HG02970 (cell line): ENCODE results near the gene TXNDC17.
"Not testable (repeated sequence)": the region's sequence is repeated elsewhere in the genome, so short reads cannot be mapped to it uniquely, and the experiment has no call there.

Experiments
- ATAC-seq: cut with Tn5 transposase; IDR thresholded peaks from one replicate; pipeline ENCODE4 v1.9.1; 2021; ENCODE audit warnings: mild to moderate bottlenecking, moderate library complexity, moderate number of reproducible peaks; ENCODE audit not compliant: unreplicated experiment, low FRiP score

Gene TXNDC17

GRCh38 chr17:6658411-6658810 lies 17.6 kb downstream of the TXNDC17 start:
- not testable (repeated sequence) for ATAC-seq

- no peak for ATAC-seq
These were observed 19.2 kb downstream of the TXNDC17 start for GRCh38 chr17:6660101-6660500.

- no peak for ATAC-seq
These were observed 20.1 kb downstream of the TXNDC17 start for GRCh38 chr17:6660805-6661463.

GRCh38 chr17:6661464-6661848 lies 20.6 kb downstream of the TXNDC17 start:
- no peak for ATAC-seq

GRCh38 chr17:6663200-6663599 lies 22.3 kb downstream of the TXNDC17 start:
- not testable (repeated sequence) for ATAC-seq

DNA sequence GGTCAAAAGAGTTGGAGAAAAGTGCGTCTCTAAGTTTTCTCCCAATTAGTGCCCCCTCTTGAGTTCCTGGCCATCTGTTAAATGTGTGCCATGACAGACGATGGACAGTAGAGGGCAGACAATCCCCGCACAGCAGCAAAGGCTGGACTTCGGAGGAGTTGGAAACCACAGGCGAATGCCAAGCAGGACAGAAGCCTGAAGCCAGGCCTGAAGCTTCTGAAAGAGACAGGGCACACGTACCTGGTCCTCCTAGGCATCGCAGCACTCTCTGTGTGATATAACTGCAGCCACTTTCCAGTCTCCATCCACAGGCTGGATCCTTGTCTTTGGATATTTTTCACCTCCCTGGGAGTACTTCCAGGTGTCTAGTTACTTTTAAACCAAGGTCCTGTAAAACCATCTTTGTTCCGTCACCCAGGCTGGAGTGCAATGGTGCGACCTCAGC lies 25.2 kb downstream of the TXNDC17 start:
- ATAC-seq, result no peak

- no peak for ATAC-seq
These were observed 25.7 kb downstream of the TXNDC17 start for GRCh38 chr17:6666557-6666956.

DNA sequence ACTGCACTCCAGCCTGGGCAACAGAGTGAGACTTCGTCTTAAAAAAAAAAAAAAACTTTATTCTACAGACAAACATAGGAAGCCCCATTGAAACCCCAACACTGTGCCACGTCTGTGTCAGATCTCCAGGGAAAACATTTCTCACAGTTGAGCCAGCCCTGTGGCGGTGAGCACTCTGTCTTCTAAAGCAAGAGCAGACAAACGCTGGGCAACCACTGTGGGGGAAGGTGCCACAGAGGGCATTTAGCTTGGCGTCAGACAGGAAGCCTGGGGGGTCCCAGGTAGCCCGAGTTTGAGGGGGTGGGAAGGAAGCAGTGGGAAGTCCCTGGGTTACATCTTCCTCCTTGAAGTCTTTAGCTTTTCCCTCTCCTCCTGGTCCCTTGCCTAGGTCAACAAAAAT lies 26.7 kb downstream of the TXNDC17 start:
- ATAC-seq, result no peak

GRCh38 chr17:6668219-6668618 lies 27.4 kb downstream of the TXNDC17 start:
- no peak for ATAC-seq

- no peak for ATAC-seq
These were observed 28.0 kb downstream of the TXNDC17 start for GRCh38 chr17:6668727-6669425.

GRCh38 chr17:6669479-6670212 lies 28.8 kb downstream of the TXNDC17 start:
- no peak for ATAC-seq

DNA sequence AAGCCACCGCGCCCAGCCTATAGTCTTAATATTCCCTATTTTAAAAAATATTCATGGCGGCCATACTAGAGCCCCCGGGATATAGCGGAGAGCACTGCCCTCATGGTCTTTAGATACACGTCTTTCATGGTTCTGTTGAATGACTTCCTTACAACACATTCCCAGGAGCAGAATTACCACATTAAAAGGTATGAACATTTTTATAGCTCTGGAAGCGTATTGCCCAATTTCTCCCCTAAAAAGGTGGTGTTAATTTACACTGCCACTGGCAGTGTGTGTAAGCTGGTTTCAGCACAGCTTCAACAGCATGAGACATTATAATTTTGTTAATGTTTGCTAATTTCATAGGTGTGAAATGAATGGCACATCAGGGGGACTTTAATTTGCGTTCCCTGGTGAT lies 29.7 kb downstream of the TXNDC17 start:
- ATAC-seq, result no peak

DNA sequence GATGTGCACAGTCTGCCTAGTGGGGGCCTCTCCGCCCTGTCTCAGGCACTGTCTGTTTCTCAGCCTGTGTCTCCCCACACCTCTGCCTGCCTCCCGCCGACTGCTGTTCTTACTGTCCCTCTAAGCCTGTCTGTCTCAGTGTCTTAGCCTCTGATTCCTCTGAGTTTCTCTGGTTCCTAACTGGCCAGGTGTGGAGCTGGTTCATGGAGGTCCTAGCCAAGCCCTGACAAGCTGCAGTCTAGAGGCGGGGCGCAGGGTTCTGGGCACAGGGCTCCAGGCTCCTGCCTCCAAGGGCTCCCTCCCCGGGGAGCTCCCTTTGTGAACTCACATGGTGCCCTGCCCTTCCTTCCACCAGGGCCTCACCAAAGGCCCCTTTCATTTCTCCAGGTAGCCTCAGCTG lies 30.1 kb downstream of the TXNDC17 start:
- ATAC-seq, result no peak

DNA sequence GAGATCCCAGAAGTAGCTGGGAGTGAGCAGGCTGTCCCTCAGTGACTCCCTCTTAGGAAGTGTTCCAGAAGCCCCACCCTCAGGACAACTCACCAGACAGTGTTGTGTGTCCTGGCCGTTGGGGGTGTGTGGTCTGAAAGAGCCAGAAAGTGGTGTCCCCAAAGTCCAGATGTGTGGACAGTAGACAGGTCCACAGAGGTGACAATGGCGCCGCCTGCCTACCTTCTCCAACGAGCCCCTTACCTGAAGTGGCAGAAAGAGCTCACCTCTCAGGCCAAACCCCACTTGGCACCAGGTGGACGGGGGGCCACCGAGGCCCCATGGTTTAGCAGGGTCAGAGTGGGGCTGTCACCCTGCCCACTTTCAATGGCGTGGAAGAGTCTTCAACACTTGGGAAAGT lies 30.6 kb downstream of the TXNDC17 start:
- ATAC-seq, result no peak

DNA sequence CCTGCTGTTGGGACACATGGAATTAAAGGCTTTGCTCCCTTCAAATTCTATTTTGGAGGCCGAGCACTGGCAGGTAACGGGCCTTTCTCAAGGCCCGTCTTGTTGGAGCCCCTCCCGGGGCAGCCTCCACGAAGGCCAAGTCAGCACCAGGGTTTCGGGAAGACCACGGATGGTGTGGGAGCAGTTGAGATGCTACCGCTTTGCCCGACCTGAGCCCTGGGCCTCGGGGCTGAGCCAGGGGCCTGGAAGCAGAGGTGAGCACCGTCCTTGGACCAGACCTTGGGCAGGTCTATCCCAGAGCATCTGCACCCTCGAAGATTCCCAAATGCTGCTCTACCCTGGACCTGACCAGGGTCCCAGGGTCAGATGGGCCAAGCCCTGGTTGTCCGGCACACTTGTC lies 33.7 kb downstream of the TXNDC17 start:
- ATAC-seq, result no peak

DNA sequence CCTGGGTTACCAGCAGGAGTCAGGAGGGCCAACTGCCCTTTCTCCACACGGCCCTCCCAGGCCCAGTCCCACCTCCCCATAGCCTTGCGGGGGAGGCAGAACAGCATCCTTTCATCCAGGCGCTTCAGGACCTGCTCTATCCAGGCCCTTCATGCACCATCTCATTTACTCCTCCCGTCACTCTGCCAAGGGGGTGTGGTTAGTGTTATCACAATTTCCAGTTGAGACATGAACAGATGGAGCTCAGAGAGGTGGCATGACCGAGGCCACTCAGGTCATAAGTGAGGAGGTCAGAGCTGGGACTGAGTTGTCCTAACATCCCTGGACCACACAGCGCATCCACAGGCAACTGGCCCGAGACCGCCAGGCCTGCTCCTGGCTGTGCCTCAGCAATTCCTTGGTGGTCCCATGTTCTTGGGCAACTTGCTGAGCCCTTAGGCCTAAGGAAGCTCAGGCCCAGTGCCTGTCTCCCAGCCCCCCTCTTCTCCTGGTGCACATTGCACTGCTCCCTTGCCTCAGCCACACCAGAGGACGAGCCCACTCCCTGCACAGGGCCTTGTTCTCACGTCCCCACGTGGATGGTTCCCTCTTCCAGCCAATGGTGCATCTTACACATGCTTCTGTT lies 34.5 kb downstream of the TXNDC17 start:
- ATAC-seq, result no peak

GRCh38 chr17:6676802-6677157 lies 35.9 kb downstream of the TXNDC17 start:
- ATAC-seq, result no peak

DNA sequence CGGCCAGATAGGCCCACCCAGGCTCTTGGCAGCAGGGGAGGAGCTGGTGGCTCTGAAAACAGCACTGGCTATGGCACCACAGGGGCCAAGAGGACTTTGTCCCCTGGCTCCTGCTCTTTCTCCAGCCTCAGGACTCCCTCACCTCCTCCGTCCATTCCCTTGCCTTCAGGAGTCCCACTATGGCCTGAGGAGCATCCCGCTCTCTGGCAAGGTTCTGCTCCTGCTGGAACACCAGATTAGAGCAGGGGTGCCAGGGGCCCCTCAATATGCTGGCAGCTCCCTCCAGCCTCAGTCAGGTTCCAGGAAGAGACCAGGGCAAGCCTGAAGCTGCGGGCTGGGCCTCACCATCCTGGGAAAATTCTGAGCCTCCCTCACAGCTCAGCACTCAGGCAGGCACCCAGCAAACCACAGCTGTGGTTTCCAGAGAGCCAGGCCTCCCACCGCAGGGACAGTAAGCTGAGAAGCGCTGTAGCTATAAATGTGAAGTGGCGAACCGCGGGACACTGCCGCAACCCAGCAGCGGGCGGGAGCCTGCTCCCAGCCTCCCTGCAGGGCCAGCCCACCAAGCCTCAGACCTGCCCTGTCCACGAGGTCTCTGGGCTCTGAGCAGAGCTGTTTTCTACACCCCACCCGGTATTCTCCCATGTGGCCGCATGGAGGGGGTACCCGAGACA lies 36.4 kb downstream of the TXNDC17 start:
- ATAC-seq, result no peak

DNA sequence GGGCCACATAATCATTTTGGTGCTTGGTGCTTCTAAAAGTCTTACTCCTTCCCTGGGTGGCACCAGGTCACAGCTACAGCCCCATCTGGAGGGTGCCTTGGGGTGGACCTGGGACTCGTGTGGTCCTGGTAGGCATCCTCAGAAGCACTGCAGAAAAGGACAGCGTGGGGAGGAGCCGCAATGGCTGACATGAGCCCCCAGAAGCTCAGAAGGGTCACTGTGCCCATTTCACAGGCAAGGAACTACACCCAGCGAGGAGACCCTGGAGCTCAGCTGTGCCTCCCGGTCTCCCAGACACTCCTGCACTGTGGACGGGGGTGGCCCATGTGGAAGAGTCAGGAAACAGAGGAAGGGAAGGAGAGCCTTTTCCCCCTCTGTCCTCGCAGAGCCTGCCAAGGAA lies 37.1 kb downstream of the TXNDC17 start:
- ATAC-seq, result no peak

GRCh38 chr17:6679241-6679640 lies 38.4 kb downstream of the TXNDC17 start:
- ATAC-seq, result no peak

DNA sequence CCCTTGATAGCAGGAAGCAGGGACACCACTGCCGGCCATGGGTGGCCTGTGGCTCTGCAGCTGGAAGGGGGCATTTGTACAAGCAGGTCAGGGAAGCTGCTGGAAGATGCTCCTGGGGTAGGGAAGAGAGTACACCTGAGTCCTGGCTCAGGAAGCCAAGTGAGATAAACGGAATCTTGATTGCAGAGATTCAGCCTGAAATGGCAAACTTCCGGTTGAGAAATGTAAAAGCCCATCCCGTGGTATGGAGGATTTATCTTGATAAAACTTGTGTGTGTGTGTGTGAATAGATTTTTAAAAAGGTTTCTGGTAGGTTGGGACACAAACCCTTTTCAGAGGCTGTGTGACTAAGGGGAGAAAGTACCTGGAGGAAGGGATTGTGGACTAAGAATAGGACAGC lies 40.3 kb downstream of the TXNDC17 start:
- ATAC-seq, result no peak
